ENCODE data around the gene NMT1. TPM values are rescaled to one million over a fixed set of nuclear protein-coding genes. Genes with fewer than 3 reads are reported as not detected.

The NMT1 gene
- total RNA-seq, 1 donor from 2014 or later: 101 TPM

DNA sequence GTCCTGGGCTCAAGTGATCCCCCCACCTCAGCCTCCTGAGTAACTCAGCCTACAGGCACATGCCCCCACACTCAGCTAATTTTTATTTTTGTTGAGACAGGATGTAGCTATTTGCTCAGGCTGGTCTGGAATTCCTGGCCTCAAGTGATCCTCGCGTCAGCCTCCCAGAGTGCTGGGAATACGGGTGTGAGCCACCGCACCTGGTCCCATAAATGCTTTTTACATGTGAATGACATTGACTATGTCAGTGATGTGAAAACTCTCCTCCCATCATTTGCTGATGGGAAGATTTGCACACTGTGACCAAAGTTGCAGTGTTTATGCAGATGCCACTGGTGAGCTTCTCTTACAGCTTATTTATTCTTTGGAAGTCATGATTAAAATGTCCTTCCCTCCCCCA is 56.2 kb downstream of the NMT1 start:
- Histone ChIP-seq H2AFZ (replicated peaks) (no peak overlapping the region), H3K79me2 (ENCODE audit: low read depth) (no peaks in the 10 kb centered on the region), H3K4me1 (no peaks in the 10 kb centered on the region), H4K20me1 (ENCODE audit: low read depth) (no peaks in the 10 kb centered on the region), H3K4me3 (no peak overlapping the region), H3F3A (ENCODE audit: low read depth) (no peaks in the 10 kb centered on the region), H3K27ac (no peak overlapping the region), H3K4me2 (no peak overlapping the region), H3K9me3 (ENCODE audit: low read depth) (no peaks in the 10 kb centered on the region), H3K36me3 (no peaks in the 10 kb centered on the region), H3K27me3 (no peaks in the 10 kb centered on the region), H3K9ac (no peak overlapping the region)
- Mint-ChIP-seq H3K27me3 (ENCODE audit: insufficient read depth, low read depth) (peaks cover 2% of the 10 kb centered on the region), H3K4me1 (peaks cover 21% of the 10 kb centered on the region), H3K36me3 (no peaks in the 10 kb centered on the region), H3K27ac (no peak overlapping the region), H3K9me3 (no peaks in the 10 kb centered on the region), H3K4me3 (no peak overlapping the region)
- TF ChIP-seq EZH2phosphoT487 (IDR thresholded peaks at IDR 0.05): no peak
- no peak for TF ChIP-seq EZH2 (IDR thresholded peaks at IDR 0.05)
- TF ChIP-seq, protein P1, sequence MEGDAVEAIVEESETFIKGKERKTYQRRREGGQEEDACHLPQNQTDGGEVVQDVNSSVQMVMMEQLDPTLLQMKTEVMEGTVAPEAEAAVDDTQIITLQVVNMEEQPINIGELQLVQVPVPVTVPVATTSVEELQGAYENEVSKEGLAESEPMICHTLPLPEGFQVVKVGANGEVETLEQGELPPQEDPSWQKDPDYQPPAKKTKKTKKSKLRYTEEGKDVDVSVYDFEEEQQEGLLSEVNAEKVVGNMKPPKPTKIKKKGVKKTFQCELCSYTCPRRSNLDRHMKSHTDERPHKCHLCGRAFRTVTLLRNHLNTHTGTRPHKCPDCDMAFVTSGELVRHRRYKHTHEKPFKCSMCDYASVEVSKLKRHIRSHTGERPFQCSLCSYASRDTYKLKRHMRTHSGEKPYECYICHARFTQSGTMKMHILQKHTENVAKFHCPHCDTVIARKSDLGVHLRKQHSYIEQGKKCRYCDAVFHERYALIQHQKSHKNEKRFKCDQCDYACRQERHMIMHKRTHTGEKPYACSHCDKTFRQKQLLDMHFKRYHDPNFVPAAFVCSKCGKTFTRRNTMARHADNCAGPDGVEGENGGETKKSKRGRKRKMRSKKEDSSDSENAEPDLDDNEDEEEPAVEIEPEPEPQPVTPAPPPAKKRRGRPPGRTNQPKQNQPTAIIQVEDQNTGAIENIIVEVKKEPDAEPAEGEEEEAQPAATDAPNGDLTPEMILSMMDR (IDR thresholded peaks at IDR 0.05): no peak
- DNase-seq (ENCODE audit: low spot score): no peak

DNA sequence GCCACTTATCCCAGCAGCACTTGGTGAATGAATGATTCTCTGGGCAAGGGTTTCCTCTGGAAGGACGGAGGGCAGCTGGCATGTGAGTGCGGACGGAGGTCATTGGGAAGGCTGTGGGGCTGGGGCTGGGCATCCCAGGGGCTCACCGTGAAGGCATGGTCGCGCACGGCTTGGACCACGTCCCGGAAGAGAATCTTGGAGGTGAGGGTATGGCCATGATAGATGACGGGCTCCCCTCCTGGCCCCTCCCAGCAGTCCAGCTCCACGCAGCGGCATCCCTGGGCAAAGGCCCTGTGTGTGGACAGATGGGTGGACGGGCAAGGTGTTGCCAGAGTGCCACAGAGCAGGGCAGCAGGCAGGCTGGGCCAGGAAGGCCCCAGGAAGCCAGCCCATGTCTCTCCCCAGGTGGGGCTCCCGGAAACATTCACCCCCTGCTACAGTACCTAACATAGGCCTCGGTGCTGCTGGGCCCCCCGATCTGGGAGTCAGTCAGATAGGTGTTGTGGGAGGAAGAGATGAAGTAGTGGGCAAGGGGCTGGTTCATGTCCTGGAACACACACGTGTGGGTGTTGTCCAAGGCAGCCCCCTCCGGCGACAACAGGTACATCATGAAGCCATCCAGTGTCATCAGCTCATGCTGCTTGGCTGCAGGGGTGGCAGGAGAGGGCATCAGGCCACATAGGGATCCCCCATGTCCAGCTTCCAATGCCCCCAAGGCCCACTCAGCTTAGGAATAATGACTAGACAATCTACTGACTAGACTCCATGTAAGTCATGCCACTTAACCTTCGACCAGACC is 56.9 kb downstream of the NMT1 start:
- H3K4me1 Mint-ChIP-seq: peaks cover 25% of the 10 kb centered on the region
- no peak overlapping the region for H3K4me3 ChIP-seq
- peak overlapping the region; percentile 65 for H3K27ac Mint-ChIP-seq
- no peak overlapping the region for H3K4me2 ChIP-seq
- no peak overlapping the region for H2AFZ ChIP-seq (replicated peaks)
- no peaks in the 10 kb centered on the region for H3K27me3 ChIP-seq
- H3K79me2 ChIP-seq (ENCODE audit: low read depth): no peaks in the 10 kb centered on the region
- no peak overlapping the region for H3K4me3 Mint-ChIP-seq
- H3K27me3 Mint-ChIP-seq (ENCODE audit: insufficient read depth, low read depth): peaks cover 2% of the 10 kb centered on the region
- no peaks in the 10 kb centered on the region for H4K20me1 ChIP-seq (ENCODE audit: low read depth)
- TF ChIP-seq EZH2phosphoT487 (IDR thresholded peaks at IDR 0.05): no peak
- no peak for TF ChIP-seq EZH2 (IDR thresholded peaks at IDR 0.05)
- TF ChIP-seq, protein P1 (IDR thresholded peaks at IDR 0.05): no peak
- no peaks in the 10 kb centered on the region for H3K4me1 ChIP-seq
- no peaks in the 10 kb centered on the region for H3K36me3 ChIP-seq
- DNase-seq (ENCODE audit: low spot score): no peak
- no peaks in the 10 kb centered on the region for H3K9me3 ChIP-seq (ENCODE audit: low read depth)
- H3K36me3 Mint-ChIP-seq: no peaks in the 10 kb centered on the region
- H3F3A ChIP-seq (ENCODE audit: low read depth): no peaks in the 10 kb centered on the region
- H3K9ac ChIP-seq: no peak overlapping the region
- H3K9me3 Mint-ChIP-seq: no peaks in the 10 kb centered on the region
- no peak overlapping the region for H3K27ac ChIP-seq

DNA sequence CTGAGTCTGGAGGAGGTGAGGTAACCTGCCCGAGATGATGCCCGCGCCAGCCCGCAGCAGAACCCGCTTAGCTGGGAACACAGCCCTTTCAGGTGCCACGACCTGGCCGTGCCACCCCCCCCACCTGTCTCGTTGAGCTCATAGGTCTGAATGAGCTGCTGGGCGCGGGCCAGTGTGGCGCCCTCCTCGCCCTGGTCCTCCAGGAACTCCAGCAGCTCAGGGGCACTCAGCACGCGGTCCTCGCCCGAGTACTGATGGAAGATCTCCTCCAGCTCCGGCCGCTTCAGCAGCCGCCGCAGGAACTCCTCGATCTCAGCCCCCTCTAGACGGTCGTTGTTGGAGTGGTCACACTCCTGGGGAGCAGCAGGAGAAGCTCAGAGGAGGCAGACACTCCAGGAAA is 57.6 kb downstream of the NMT1 start:
- H3K27ac Mint-ChIP-seq: peak overlapping the region; percentile 82
- no peak overlapping the region for H2AFZ ChIP-seq (replicated peaks)
- H3K36me3 ChIP-seq: no peaks in the 10 kb centered on the region
- no peaks in the 10 kb centered on the region for H3K36me3 Mint-ChIP-seq
- no peak overlapping the region for H3K27ac ChIP-seq
- H3K4me3 Mint-ChIP-seq: no peak overlapping the region
- H3K4me1 Mint-ChIP-seq: peaks cover 26% of the 10 kb centered on the region
- H3K9me3 Mint-ChIP-seq: no peaks in the 10 kb centered on the region
- no peak overlapping the region for H3K9ac ChIP-seq
- H3K4me2 ChIP-seq: no peak overlapping the region
- no peak for DNase-seq (ENCODE audit: low spot score)
- peaks cover 2% of the 10 kb centered on the region for H3K27me3 Mint-ChIP-seq (ENCODE audit: insufficient read depth, low read depth)
- no peaks in the 10 kb centered on the region for H3F3A ChIP-seq (ENCODE audit: low read depth)
- no peaks in the 10 kb centered on the region for H3K4me1 ChIP-seq
- no peaks in the 10 kb centered on the region for H4K20me1 ChIP-seq (ENCODE audit: low read depth)
- TF ChIP-seq EZH2 (IDR thresholded peaks at IDR 0.05): no peak
- TF ChIP-seq EZH2phosphoT487 (IDR thresholded peaks at IDR 0.05): no peak
- TF ChIP-seq, protein P1 (IDR thresholded peaks at IDR 0.05): no peak
- no peaks in the 10 kb centered on the region for H3K27me3 ChIP-seq
- no peaks in the 10 kb centered on the region for H3K9me3 ChIP-seq (ENCODE audit: low read depth)
- H3K4me3 ChIP-seq: no peak overlapping the region
- H3K79me2 ChIP-seq (ENCODE audit: low read depth): no peaks in the 10 kb centered on the region

All from neural progenitor cell (in vitro differentiated cells).